Sigmoid colon (tissue), 4 donors: ENCODE results near the gene PLVAP.

Experiments used
- CTCF ChIP-seq, 4 experiments: fragments of 450-650 bp in 3 of 4; fragments of 200-600 bp in 1 of 4; IDR thresholded peaks; one replicate each; pipeline ENCODE4 v1.5.1; 2016 to 2019; ENCODE audit warnings: antibody characterized with exemption in 4 of 4, mild to moderate bottlenecking in 3 of 4, moderate library complexity in 2 of 4
- EP300 ChIP-seq, 4 donors: sonication (generic); formaldehyde crosslinking; IDR thresholded peaks; one replicate each; pipeline ENCODE4 v1.6.1; 2017; ENCODE audit warnings: antibody characterized with exemption in 4 of 4

DNA sequence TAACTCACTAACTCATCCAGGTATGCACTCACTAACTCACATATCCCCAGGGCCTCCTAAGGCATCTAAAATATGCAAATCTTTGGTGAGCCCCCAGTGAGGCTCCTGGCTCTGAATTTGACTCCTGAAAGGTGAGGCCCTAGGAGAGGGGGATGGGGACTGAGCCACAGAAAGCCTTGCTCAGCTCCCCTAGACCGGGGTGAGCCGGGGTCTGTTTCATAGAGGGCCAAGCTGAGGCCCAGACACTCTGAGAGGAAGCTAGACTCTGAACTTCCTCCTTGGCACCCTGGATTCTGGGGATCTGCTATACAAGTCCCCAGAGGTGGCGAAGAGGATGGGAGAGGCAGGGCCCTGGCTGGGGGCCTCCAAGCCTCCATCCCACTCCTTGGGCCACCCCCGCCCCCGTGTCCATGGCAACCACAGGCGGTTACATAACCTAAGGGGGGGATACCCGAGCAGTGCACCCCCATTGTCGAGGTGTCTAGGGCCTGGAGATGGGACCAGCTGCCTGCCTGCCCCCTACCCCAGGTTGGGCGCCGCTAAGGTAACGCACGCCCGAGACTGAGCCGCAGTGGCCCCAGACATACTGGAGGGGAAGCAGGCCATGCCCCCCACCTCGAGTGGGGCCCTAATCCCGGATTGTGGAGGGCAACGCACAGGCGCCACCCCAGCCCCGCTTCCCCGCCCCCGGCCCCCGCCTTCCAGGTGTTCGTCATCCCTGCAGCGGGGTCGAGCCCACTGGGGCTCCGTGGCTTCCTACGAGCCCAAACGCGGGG lies 74.6 kb downstream of the PLVAP start:
- TF ChIP-seq CTCF (IDR thresholded peaks at IDR 0.05) (no peak), EP300 (IDR thresholded peaks at IDR 0.05) (no peak)
